HAP-1 (cell line): ENCODE measurements around the gene LRRC27.

Experiments
- DNase-seq, 2 experiments: peaks; one replicate each; pipeline ENCODE4 v3.0.0-alpha.2; 2016 to 2020; ENCODE audit warnings: low spot score in 2 of 2
- H3K27me3 ChIP-seq: fragments of 250-450 bp; sonication (Bioruptor Pico); 2 replicates; pipeline ENCODE4 v1.5.1; 2020; ENCODE audit warnings: low read depth, mild to moderate bottlenecking, moderate library complexity
- H3K36me3 ChIP-seq: fragments of 250-450 bp; sonication (Bioruptor Pico); replicated peaks from 2 replicates; pipeline ENCODE4 v1.5.1; 2020; ENCODE audit warnings: mild to moderate bottlenecking
- H3K4me1 ChIP-seq: fragments of 250-450 bp; sonication (Bioruptor Pico); 2 replicates; pipeline ENCODE4 v1.5.1; 2020; ENCODE audit warnings: mild to moderate bottlenecking
- H3K4me3 ChIP-seq: fragments of 250-450 bp; sonication (Bioruptor Pico); 2 replicates; pipeline ENCODE4 v1.5.1; 2020; ENCODE audit warnings: mild to moderate bottlenecking, moderate library complexity
- H3K9me3 ChIP-seq: fragments of 250-450 bp; sonication (Bioruptor Pico); 2 replicates; pipeline ENCODE4 v1.5.1; 2020; ENCODE audit warnings: mild to moderate bottlenecking, moderate library complexity
- in situ Hi-C: fragments of 300-500 bp; cut with MboI; formaldehyde crosslinking; loops from 3 replicates; pipeline ENCODE4 v1.14.3; 2020; ENCODE audit warnings: low sequenced_read_pairs, inconsistent platforms, mixed read lengths

The LRRC27 gene

DNA sequence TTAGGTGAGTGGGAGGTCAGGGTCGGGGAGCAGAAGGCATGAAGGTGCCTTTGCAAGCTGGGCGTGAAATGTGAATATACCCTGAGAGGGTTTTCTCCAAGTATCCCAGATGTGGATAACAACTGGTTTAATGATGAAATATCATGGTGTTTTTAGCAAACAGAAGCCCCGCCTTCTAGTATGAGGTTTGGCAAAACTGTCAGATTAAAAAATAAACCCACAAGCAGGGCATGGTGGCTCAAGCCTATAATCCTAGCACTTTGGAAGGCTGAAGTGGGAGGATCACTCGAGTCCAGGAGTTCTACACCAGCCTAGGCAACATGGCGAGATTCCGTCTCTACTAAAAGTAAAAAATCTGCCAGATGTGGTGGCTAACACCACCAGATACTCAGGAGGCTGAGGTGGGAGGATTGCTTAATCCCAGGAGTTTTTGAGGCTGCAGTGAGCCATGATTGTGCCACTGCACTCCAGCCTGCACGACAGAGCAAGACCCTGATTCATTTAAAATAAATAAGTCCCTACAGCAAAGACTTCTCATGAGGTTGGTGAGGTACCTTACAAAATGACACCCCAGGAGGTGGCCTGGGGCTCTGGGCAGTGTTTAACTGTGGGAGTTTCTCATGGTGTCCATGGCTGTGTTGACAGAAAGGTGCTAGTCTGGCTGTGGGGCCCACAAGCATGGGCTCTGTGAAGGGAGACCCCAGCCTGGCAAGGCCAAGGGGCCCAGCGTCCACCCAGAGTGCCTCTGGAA, 58.4 kb downstream of the LRRC27 start:
- Histone ChIP-seq H3K4me3 (no peak overlapping the region), H3K4me1 (no peaks in the 10 kb centered on the region), H3K9me3 (no peaks in the 10 kb centered on the region), H3K36me3 (no peaks in the 10 kb centered on the region), H3K27me3 (no peaks in the 10 kb centered on the region)
- no peak for DNase-seq
- in situ Hi-C loops = loop anchor here (5.0 kb wide), 1 partner anchor 257 kb away; no protein-coding TSS in a partner anchor

DNA sequence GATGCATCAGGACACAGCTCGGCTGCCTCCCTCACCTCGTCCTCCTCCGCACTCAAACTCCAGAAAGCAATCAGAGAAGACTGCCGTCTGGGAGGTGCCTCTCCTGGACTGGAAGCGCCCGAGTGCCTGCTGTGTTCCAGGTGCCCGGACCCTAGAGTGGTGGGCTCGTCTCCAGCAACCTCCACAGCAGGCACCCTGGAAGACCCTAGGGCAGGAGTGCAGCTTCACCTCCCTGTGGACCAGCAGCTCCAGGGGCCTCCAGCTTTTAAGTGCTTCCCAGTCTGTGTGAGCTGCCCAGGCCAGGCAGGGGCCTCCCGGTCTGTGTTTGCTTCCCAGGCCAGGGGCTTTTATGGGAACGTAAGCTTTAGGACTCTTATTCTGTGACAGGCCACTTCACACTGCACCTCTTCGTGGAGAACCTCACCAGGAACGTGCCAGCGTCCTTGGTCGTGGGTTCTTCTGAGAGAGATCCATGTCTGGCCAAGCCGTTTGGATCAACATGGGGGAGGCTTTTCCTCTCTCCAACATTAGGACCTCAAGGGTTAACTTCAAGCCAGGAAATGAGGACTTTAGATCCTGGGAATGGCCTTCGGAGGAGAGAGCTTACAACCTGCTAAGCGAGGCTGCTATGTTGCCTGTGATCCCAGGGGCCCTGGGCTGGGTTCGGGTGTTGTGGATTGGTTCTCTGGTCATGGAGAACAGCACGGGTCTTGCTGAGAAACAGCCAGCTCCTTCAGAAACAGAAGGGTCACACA, 59.1 kb downstream of the LRRC27 start:
- DNase-seq = no peak
- in situ Hi-C loops = loop anchor here (5.0 kb wide), 1 partner anchor 256 kb away; no protein-coding TSS in a partner anchor
- no peaks in the 10 kb centered on the region for H3K4me1 ChIP-seq
- H3K36me3 ChIP-seq = no peaks in the 10 kb centered on the region
- H3K9me3 ChIP-seq = no peaks in the 10 kb centered on the region
- no peak overlapping the region for H3K4me3 ChIP-seq
- no peaks in the 10 kb centered on the region for H3K27me3 ChIP-seq

DNA sequence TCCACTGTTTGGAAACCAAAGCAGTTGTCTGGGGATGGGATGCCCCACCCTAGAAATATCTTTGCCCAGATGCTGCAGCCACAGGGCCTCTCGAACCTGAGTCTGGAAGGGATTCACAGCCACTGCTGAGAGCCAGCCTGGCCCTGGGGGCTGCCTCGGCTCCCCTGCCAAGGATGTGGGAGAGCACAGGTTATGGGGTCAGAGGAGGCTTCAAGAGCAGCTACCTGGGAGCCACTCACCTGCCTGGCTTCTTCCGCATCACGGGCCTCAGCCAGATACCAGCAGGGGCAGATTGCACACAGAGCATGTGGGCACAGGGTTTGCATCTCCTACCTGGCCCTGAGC, 59.7 kb downstream of the LRRC27 start:
- no peak for DNase-seq
- in situ Hi-C loops = loop anchor here (5.0 kb wide), 1 partner anchor 256 kb away; no protein-coding TSS in a partner anchor
- Histone ChIP-seq H3K4me3 (no peak overlapping the region), H3K9me3 (no peaks in the 10 kb centered on the region), H3K27me3 (no peaks in the 10 kb centered on the region), H3K4me1 (no peaks in the 10 kb centered on the region), H3K36me3 (no peaks in the 10 kb centered on the region)

DNA sequence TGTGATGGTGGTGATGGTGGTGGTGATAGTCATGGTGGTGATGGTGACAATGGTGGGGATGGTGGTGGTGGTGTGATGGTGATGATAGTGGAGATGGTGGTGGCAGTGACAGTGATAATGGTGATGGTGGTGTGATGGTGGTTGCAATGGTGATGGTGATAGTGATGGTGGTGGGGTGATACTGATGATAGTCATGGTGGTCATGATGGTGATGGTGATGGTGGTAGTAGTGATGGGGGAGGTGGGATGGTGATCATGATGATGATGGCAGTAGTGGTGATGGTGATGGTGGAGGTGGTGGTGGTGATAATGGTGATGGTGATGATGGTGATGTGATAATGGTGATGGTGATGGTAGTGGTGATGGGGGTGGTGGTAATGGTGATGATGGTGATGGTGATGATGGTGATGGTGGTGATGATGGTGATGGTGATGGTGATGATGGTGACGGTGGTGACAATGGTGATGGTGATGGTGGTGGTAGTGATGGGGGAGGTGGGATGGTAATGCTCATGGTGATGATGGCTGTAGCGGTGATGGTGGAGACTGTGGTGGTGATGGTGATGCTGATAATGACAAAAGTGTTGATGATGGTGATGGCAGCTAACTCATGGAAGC, 60.3 kb downstream of the LRRC27 start:
- Histone ChIP-seq H3K36me3 (no peaks in the 10 kb centered on the region), H3K4me1 (no peaks in the 10 kb centered on the region)
- in situ Hi-C loops = loop anchor here (5.0 kb wide), 1 partner anchor 255 kb away; no protein-coding TSS in a partner anchor

DNA sequence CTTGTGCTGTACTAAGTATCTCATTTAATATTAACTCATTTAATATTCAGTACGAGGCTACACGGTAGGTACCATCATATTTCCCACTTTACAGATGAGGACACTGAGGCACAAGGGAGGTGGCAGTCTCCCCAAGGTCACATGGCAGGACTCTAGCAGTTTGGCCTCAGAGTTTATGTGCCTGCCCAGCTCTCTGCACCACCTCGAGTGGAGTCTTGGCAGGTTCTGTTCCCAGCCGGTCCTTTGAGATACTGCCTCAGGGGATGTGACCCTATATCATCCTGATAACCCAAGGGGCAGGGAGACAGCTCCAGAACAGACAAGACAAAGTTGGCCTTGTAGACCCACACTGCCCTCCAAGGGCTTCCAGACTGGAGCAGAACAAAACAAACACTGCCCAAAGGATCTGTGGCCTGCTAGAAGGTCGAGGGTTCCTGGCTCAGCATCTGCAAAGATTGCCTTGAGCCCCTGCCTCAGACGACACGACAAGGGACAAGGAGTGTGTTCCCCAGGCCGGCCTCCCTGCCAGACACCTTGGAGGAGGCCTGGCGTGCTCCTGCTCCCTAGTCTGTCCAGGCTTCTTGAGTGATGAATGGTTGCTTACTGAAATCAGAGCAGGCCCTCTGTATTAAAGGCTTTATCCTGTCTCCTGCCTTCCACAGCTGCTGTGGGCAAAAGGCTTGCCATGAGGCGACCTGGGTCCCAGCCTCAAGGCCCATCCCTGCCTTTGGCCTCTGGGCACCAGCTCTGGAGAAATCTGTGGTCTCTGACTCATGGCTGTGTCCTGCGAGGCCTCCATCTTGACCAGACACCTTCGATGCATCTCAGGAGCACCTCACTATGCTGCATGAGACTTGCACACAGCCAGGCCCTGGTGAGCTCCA, 61.1 kb downstream of the LRRC27 start:
- Histone ChIP-seq H3K27me3 (no peaks in the 10 kb centered on the region), H3K9me3 (no peaks in the 10 kb centered on the region), H3K4me1 (peaks cover 2% of the 10 kb centered on the region), H3K36me3 (no peaks in the 10 kb centered on the region; the same call in 1 of the 2 replicates), H3K4me3 (no peak overlapping the region)
- in situ Hi-C loops = loop anchor here (5.0 kb wide), 1 partner anchor 254 kb away; no protein-coding TSS in a partner anchor
- no peak for DNase-seq

More for the DNA sequence above, 60.3 kb downstream of the LRRC27 start:
- no peak for DNase-seq
- no peak overlapping the region for H3K4me3 ChIP-seq
- H3K9me3 ChIP-seq = no peaks in the 10 kb centered on the region
- H3K27me3 ChIP-seq = no peaks in the 10 kb centered on the region

DNA sequence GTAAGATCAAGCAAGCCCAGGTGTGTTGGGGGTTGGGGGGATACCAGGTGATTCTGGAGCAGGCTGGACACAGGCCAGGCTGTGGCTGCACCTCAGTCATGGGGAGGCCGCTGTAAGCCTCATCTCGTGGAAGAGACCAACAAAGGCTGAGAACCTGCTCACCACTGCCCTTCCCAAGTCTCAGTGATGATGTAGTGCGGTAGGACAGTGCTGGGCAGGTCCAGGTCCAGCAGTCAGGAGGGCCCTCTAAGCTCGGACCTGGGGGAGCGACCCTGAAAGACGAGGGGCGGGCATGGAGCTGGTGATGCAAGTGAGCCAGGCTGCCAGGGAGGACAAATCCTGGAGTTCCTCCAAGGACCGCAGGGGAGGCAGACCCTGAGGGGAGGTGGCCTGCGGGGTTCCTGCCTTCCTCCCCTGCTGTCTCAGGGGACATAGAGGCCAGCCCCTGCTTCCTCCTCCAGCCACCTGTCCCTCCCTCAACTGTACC, 61.7 kb downstream of the LRRC27 start:
- DNase-seq = no peak
- H3K27me3 ChIP-seq = no peaks in the 10 kb centered on the region
- in situ Hi-C loops = loop anchor here (5.0 kb wide), 1 partner anchor 254 kb away; no protein-coding TSS in a partner anchor
- H3K4me1 ChIP-seq = peaks cover 8% of the 10 kb centered on the region
- no peaks in the 10 kb centered on the region for H3K9me3 ChIP-seq
- H3K4me3 ChIP-seq = no peak overlapping the region
- peaks cover 3% of the 10 kb centered on the region; the same call in 1 of the 2 replicates for H3K36me3 ChIP-seq

DNA sequence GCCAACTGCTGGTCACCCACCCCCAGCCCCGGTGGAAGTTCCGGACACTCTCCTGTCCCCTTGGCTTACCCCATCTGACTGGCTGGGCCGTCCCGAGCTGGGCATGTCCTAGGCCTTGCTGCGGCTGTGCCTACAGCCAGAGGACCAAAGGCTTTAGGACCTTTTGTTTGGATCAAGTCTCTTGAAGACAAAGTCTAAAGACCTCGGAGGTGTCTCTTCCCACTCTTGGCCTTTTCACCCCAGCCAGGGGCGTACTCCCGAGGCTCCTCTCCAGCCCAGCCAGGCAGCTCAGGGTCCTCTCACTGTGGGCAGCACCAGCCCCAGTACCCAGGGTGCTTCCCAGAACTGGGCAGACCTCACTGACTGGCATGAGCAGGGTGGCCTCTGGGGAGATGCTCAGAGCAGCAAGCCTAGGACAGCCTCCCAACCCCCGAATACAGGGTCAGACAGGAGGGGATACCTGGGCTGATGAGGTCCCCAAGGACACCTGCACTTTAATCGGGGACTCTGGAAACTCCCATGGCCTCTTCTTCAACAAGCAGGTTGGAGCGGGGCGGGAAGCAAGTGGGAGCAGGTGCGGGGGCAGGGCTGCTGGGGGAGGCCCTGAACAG, 62.3 kb downstream of the LRRC27 start:
- DNase-seq = no peak
- Histone ChIP-seq H3K36me3 (peaks cover 3% of the 10 kb centered on the region), H3K27me3 (no peaks in the 10 kb centered on the region), H3K4me1 (peaks cover 8% of the 10 kb centered on the region), H3K9me3 (no peaks in the 10 kb centered on the region), H3K4me3 (no peak overlapping the region)
- in situ Hi-C loops = loop anchor here (5.0 kb wide), 1 partner anchor 253 kb away; no protein-coding TSS in a partner anchor

DNA sequence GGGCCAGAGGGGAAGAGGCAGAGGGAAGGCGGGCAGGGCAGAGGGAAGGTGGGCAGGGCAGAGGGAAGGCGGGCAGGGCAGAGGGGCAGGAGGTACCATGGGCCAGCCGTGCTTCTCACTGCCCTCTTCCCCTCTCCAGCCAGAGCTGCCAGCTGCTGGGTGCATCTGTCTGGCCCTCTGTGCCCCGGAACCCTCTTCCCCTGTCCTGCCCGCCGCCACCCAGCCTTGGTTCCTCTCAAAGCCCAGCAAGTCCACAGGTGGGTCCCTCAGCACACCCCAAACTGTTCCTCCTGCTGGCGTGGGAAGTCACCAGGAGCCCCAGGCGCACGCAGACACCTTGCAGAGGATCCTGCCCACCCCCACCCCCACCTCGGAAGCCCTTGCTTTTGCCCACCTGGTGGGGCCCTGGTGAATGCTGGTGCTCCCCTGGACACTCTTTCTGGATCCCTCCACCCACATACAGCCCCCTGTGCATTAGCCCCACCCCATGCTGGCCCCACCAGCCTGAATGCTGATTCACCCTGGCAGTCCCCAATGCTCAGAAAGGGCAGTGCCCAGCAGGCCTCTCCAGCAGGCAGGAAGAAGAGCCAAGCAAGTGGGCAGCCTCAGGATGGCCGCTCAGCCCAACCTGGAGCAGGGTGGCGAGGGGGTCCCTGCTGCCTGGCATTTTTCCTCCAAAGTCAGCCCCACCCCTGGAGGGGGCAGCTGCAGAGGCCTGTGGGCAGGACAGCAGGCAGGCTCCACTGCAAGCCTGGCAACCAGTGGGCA, 63.1 kb downstream of the LRRC27 start:
- Histone ChIP-seq H3K36me3 (peaks cover 6% of the 10 kb centered on the region), H3K4me3 (no peak overlapping the region), H3K27me3 (no peaks in the 10 kb centered on the region), H3K9me3 (no peaks in the 10 kb centered on the region), H3K4me1 (peaks cover 8% of the 10 kb centered on the region)
- DNase-seq = no peak
- in situ Hi-C loops = loop anchor here (5.0 kb wide), 1 partner anchor 252 kb away; no protein-coding TSS in a partner anchor

DNA sequence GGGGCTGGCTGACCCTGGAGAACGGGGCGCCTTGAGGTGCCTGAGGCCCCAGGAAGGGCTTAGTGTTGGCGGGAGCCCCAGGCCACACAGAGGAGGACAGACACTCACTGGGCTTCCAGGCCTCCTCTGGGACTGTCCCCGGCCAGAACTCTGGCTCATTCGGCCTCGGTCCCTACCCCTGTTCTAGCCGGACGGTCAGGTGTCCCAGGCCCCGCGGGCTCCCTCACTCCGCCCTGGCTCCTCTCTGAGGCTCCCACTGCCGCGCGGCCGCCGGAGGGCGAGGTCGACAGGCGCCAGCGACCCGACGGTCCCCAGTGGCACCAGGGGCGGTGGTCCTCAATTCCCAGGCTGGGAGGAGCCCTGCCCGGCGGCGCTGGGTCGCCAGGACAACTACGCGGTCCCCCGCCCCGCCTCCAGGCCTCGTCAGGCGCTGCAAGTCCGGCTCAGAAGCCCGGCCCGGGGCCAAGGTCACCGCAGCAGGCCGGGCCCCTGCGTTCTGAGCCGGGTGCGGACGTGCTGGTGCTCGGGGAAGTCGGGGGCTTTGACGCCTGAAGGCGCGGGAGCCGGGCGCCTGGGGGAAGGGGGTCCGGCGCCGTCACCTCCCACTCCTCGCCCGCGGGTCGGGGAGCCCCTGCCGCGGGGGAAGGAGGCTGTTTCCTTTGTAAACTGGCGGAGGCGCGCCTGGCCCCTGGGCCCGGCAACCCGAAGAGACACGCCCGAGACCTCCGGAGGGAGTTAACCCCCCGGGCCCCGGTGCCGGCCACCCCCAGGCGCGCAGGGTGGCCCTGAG, 63.9 kb downstream of the LRRC27 start:
- in situ Hi-C loops = no loop called here
- H3K9me3 ChIP-seq = no peaks in the 10 kb centered on the region
- H3K4me3 ChIP-seq = peak overlapping the region; percentile 34
- H3K27me3 ChIP-seq = no peaks in the 10 kb centered on the region
- peak in 1 of 2 experiments; percentile 65 for DNase-seq
- H3K4me1 ChIP-seq = peaks cover 8% of the 10 kb centered on the region
- H3K36me3 ChIP-seq = peaks cover 6% of the 10 kb centered on the region

DNA sequence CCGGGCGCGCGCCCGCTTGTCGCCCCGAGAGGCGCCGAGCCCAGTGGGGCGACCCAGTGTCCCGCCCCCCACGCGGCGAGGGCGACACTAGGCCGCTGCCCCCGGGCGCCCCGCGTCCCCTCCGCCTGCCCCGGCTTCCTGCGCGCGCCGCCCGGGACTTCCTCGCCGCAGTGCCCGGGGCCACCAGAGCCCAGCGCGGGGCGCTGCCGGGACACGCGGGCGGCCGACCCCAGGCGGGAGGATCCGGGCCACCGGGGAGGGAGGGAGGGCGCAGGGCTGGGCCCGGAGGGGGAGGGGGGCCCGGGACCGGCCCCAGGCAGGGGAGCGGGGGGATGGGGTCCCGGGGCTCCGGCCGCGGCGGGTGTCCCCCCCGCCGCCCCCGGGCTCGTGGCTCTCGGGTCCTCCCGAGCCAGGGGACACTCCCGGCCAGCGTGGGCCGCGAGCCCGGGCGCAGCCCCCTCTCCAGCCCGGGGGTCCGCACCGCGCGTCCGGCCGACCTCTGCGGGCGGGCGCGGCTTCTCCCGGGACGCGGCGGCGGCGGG, 64.6 kb downstream of the LRRC27 start:
- Histone ChIP-seq H3K9me3 (no peaks in the 10 kb centered on the region), H3K27me3 (no peaks in the 10 kb centered on the region), H3K4me1 (peaks cover 8% of the 10 kb centered on the region), H3K36me3 (peaks cover 6% of the 10 kb centered on the region), H3K4me3 (peak overlapping the region; percentile 34; the same call in 1 of the 2 replicates)
- in situ Hi-C loops = no loop called here
- DNase-seq = peak; percentile 57 to 66

DNA sequence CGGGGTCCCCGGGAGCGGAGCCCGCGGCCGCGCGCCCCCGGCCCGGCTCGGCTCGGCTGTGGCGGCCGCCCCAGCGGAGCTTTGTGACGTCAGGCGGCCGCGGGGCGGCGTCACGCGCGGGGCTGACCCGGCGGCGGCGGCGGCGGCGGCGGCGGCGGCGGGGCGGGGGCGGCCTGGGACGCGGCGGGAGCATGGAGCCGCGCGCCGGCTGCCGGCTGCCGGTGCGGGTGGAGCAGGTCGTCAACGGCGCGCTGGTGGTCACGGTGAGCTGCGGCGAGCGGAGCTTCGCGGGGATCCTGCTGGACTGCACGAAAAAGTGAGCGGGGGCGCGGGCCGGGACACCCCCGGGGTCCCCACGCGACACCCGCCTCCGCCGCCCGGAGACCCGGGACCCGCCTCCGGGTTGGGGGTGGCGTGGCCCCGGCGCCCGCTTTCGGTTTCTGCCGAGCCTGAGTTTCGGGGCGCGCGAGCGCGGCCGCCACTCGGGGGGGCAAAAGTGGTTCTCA, 65.1 kb downstream of the LRRC27 start, which contains the start of gene PWWP2B:
Gene PWWP2B, plus strand, starts transcription at position 165 of the 506 bp plus-strand sequence. Its CDS starts 27 bp downstream, at position 192.
- Histone ChIP-seq H3K36me3 (peaks cover 6% of the 10 kb centered on the region), H3K4me1 (peaks cover 8% of the 10 kb centered on the region), H3K27me3 (no peaks in the 10 kb centered on the region), H3K9me3 (no peaks in the 10 kb centered on the region), H3K4me3 (peak within 1 kb of the TSS; percentile 47)
- in situ Hi-C loops = no loop called here
- peak in 1 of 2 experiments; percentile 58 for DNase-seq
